GM23338 (cell line): Measurements from ENCODE around the gene PKD1L1. TPM values are rescaled to one million over a fixed set of nuclear protein-coding genes. Genes with fewer than 3 reads are reported as not detected.

Experiments
- ATAC-seq: fragments of 200-7000 bp; cut with Tn5 transposase; 3 replicates; pipeline ENCODE4 v1.9.1; 2020
- DNase-seq: peaks from one replicate; pipeline ENCODE4 v3.0.0-alpha.2; 2015; ENCODE audit warnings: low spot score
- H2AFZ ChIP-seq: fragments of 200-600 bp; sonication (generic); 2 replicates; pipeline ENCODE4 v1.8.0; 2016; ENCODE audit warnings: antibody characterized with exemption, mild to moderate bottlenecking, moderate library complexity
- H3F3A ChIP-seq: fragments of 200-600 bp; sonication (generic); replicated peaks from 2 replicates; pipeline ENCODE4 v1.8.0; 2017; ENCODE audit warnings: antibody characterized with exemption, mixed run types, low read depth
- H3K27ac ChIP-seq: fragments of 200-600 bp; sonication (generic); 2 replicates; pipeline ENCODE4 v1.6.1; 2016; ENCODE audit warnings: low read depth
- H3K27me3 ChIP-seq: fragments of 200-600 bp; sonication (generic); 2 replicates; pipeline ENCODE4 v1.8.0; 2016; ENCODE audit warnings: mild to moderate bottlenecking, mixed run types, moderate library complexity; ENCODE audit not compliant: insufficient read depth
- H3K36me3 ChIP-seq: fragments of 200-600 bp; sonication (generic); 2 replicates; pipeline ENCODE4 v1.8.0; 2016; ENCODE audit warnings: mild to moderate bottlenecking; ENCODE audit not compliant: insufficient read depth
- H3K4me1 ChIP-seq: fragments of 200-600 bp; sonication (generic); 2 replicates; pipeline ENCODE4 v1.8.0; 2016; ENCODE audit warnings: mild to moderate bottlenecking, moderate library complexity; ENCODE audit not compliant: insufficient read depth
- H3K4me2 ChIP-seq: fragments of 200-600 bp; sonication (generic); 2 replicates; pipeline ENCODE4 v1.7.1; 2017; ENCODE audit warnings: mixed run types
- H3K4me3 ChIP-seq: fragments of 200-600 bp; sonication (generic); 2 replicates; pipeline ENCODE4 v1.6.1; 2016; ENCODE audit warnings: mixed run types
- H3K79me2 ChIP-seq: fragments of 200-600 bp; sonication (generic); replicated peaks from 2 replicates; pipeline ENCODE4 v1.8.0; 2017; ENCODE audit warnings: mild to moderate bottlenecking; ENCODE audit not compliant: insufficient read depth
- H3K9me2 ChIP-seq: fragments of 200-600 bp; sonication (generic); 2 replicates; pipeline ENCODE4 v1.8.0; 2017; ENCODE audit not compliant: insufficient read depth
- H4K20me1 ChIP-seq: fragments of 200-600 bp; sonication (generic); replicated peaks from 2 replicates; pipeline ENCODE4 v1.8.0; 2017; ENCODE audit warnings: mild to moderate bottlenecking; ENCODE audit not compliant: insufficient read depth
- H3K27ac Mint-ChIP-seq: 2 replicates; pipeline ENCODE4 v1.8.0; 2020; ENCODE audit warnings: inconsistent platforms, mild to moderate bottlenecking, moderate library complexity, mixed read lengths
- H3K27me3 Mint-ChIP-seq: 3 replicates; pipeline ENCODE4 v1.8.0; 2022; ENCODE audit warnings: low read depth, mild to moderate bottlenecking, moderate library complexity, mixed read lengths, inconsistent platforms; ENCODE audit not compliant: insufficient read depth, poor library complexity
- H3K36me3 Mint-ChIP-seq: 3 replicates; pipeline ENCODE4 v1.8.0; 2021; ENCODE audit warnings: low read depth, mild to moderate bottlenecking, inconsistent platforms, moderate library complexity, mixed read lengths
- H3K4me1 Mint-ChIP-seq: 3 replicates; pipeline ENCODE4 v1.8.0; 2020; ENCODE audit warnings: mild to moderate bottlenecking, inconsistent platforms, mixed read lengths
- H3K4me3 Mint-ChIP-seq: 3 replicates; pipeline ENCODE4 v1.8.0; 2021; ENCODE audit warnings: moderate library complexity, mild to moderate bottlenecking, inconsistent platforms, mixed read lengths
- H3K9me3 Mint-ChIP-seq: 3 replicates; pipeline ENCODE4 v1.8.0; 2020; ENCODE audit warnings: moderate library complexity, mild to moderate bottlenecking, inconsistent platforms, mixed read lengths
- CREB1 ChIP-seq: fragments of 250-450 bp; sonication (Bioruptor Pico); IDR thresholded peaks from 2 replicates; pipeline ENCODE4 v1.5.0; 2020; ENCODE audit warnings: low read depth, mild to moderate bottlenecking, moderate library complexity
- EZH2 ChIP-seq: fragments of 200-600 bp; sonication (generic); IDR thresholded peaks from one replicate; pipeline ENCODE4 v1.8.0; 2017; ENCODE audit warnings: antibody characterized with exemption, mild to moderate bottlenecking, low read depth; ENCODE audit not compliant: unreplicated experiment
- EZH2phosphoT487 ChIP-seq: fragments of 200-600 bp; sonication (generic); IDR thresholded peaks from one replicate; pipeline ENCODE4 v1.8.1; 2018; ENCODE audit warnings: antibody characterized with exemption; ENCODE audit not compliant: unreplicated experiment
- JUNB ChIP-seq: IDR thresholded peaks from one replicate; pipeline ENCODE4 v1.6.1; 2016; ENCODE audit warnings: antibody characterized with exemption; ENCODE audit not compliant: unreplicated experiment
- NANOG ChIP-seq: IDR thresholded peaks from 2 replicates; pipeline ENCODE4 v1.6.1; 2016; ENCODE audit warnings: antibody characterized with exemption, borderline replicate concordance
- POLR2AphosphoS5 ChIP-seq: IDR thresholded peaks from 2 replicates; pipeline ENCODE4 v1.6.1; 2016; ENCODE audit warnings: antibody characterized with exemption, low read depth
- REST ChIP-seq: IDR thresholded peaks from one replicate; pipeline ENCODE4 v1.6.1; 2018; ENCODE audit warnings: antibody characterized with exemption; ENCODE audit not compliant: unreplicated experiment
- STAT1 ChIP-seq: IDR thresholded peaks from one replicate; pipeline ENCODE4 v1.6.1; 2016; ENCODE audit warnings: antibody characterized with exemption; ENCODE audit not compliant: unreplicated experiment
- ZNF114 ChIP-seq: fragments of 250-450 bp; sonication (Bioruptor Pico); IDR thresholded peaks from 2 replicates; pipeline ENCODE4 v1.5.0; 2020; ENCODE audit warnings: mild to moderate bottlenecking, moderate library complexity
- ZNF331 ChIP-seq: fragments of 250-450 bp; sonication (Bioruptor Pico); IDR thresholded peaks from 2 replicates; pipeline ENCODE4 v1.5.0; 2020; ENCODE audit warnings: low read depth, mild to moderate bottlenecking, moderate library complexity
- ZNF462 ChIP-seq: fragments of 250-450 bp; sonication (Bioruptor Pico); IDR thresholded peaks from 2 replicates; pipeline ENCODE4 v1.5.0; 2020; ENCODE audit warnings: mild to moderate bottlenecking, moderate library complexity
- polyA plus RNA-seq: library from polyadenylated mRNA; unstranded; fragments of >200 nt; fragmentation: Nextera tagmentation; extraction: Ambion mirVana; gene quantifications from 2 replicates; pipeline ENCODE4 v1.2.1, GENCODE V29; 2016
- total RNA-seq: library from RNA; depleted of rRNA; stranded (reverse); fragments of >200 nt; shearing (Covaris generic); gene quantifications from 2 replicates; pipeline ENCODE4 v1.2.3, GENCODE V29; 2014
- TF ChIP-seq, protein P1 (sequence below): IDR thresholded peaks from 2 replicates; pipeline ENCODE4 v1.6.1; 2016; ENCODE audit warnings: antibody characterized with exemption
- TF ChIP-seq, protein P2 (sequence below), 2 experiments: fragments of 200-600 bp in 1 of 2; sonication (generic) in 1 of 2; conservative IDR thresholded peaks; 2 replicates each; pipeline versions ENCODE4 v1.5.1 to v1.6.1; 2016 to 2017; ENCODE audit warnings: antibody characterized with exemption in 2 of 2, low read depth in 2 of 2, mild to moderate bottlenecking in 2 of 2, moderate library complexity in 1 of 2

Gene PKD1L1
- total and polyA plus RNA-seq, 2 experiments from 2014 or later, result 0.03 TPM; not detected in 1

GRCh38 chr7:47772492-47772891 is 175.8 kb downstream of the PKD1L1 start:
- no peak overlapping the region for H3K4me3 Mint-ChIP-seq
- no peak for TF ChIP-seq JUNB
- TF ChIP-seq, protein P1, sequence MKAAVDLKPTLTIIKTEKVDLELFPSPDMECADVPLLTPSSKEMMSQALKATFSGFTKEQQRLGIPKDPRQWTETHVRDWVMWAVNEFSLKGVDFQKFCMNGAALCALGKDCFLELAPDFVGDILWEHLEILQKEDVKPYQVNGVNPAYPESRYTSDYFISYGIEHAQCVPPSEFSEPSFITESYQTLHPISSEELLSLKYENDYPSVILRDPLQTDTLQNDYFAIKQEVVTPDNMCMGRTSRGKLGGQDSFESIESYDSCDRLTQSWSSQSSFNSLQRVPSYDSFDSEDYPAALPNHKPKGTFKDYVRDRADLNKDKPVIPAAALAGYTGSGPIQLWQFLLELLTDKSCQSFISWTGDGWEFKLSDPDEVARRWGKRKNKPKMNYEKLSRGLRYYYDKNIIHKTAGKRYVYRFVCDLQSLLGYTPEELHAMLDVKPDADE, result no peak
- TF ChIP-seq ZNF114 (CRISPR knock-in tag), result no peak
- TF ChIP-seq ZNF462, result no peak
- no peak for TF ChIP-seq ZNF331 (CRISPR knock-in tag)
- TF ChIP-seq, protein P2, sequence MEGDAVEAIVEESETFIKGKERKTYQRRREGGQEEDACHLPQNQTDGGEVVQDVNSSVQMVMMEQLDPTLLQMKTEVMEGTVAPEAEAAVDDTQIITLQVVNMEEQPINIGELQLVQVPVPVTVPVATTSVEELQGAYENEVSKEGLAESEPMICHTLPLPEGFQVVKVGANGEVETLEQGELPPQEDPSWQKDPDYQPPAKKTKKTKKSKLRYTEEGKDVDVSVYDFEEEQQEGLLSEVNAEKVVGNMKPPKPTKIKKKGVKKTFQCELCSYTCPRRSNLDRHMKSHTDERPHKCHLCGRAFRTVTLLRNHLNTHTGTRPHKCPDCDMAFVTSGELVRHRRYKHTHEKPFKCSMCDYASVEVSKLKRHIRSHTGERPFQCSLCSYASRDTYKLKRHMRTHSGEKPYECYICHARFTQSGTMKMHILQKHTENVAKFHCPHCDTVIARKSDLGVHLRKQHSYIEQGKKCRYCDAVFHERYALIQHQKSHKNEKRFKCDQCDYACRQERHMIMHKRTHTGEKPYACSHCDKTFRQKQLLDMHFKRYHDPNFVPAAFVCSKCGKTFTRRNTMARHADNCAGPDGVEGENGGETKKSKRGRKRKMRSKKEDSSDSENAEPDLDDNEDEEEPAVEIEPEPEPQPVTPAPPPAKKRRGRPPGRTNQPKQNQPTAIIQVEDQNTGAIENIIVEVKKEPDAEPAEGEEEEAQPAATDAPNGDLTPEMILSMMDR (conservative IDR thresholded peaks at IDR 0.05; ENCODE audit: low read depth in 2 of 2), result no peak
- no peak for TF ChIP-seq NANOG
- no peak for TF ChIP-seq REST
- no peak for TF ChIP-seq EZH2
- TF ChIP-seq POLR2AphosphoS5, result no peak
- TF ChIP-seq CREB1, result no peak
- no peak for TF ChIP-seq EZH2phosphoT487
- TF ChIP-seq STAT1, result no peak
- ATAC-seq (no peak), DNase-seq (no peak)
- Histone ChIP-seq H2AFZ (no peak overlapping the region), H3K27me3 (no peaks in the 10 kb centered on the region), H3K79me2 (no peaks in the 10 kb centered on the region), H3K9me2 (no peaks in the 10 kb centered on the region), H3K27ac (no peak overlapping the region), H3K36me3 (no peaks in the 10 kb centered on the region), H3K4me1 (no peaks in the 10 kb centered on the region), H3K4me2 (no peak overlapping the region), H3F3A (no peaks in the 10 kb centered on the region), H3K4me3 (no peak overlapping the region), H4K20me1 (no peaks in the 10 kb centered on the region)
- peaks cover 3% of the 10 kb centered on the region; the same call in 2 of the 3 replicates for H3K4me1 Mint-ChIP-seq
- no peak overlapping the region for H3K27ac Mint-ChIP-seq
- peaks cover 4% of the 10 kb centered on the region for H3K27me3 Mint-ChIP-seq
- H3K9me3 Mint-ChIP-seq, result no peaks in the 10 kb centered on the region
- H3K36me3 Mint-ChIP-seq, result no peaks in the 10 kb centered on the region
